SK-N-SH treated with all-trans-retinoic acid at 6 μM for 48 hours (cell line): Measurements from ENCODE around the gene LRRC40.

Experiments used
- ARNTL ChIP-seq: fragments of 450-650 bp; formaldehyde crosslinking; IDR thresholded peaks from 2 replicates; pipeline ENCODE4 v1.5.0; 2020; ENCODE audit warnings: low read depth, mild to moderate bottlenecking, moderate library complexity, borderline replicate concordance
- CREB5 ChIP-seq: fragments of 250-450 bp; sonication (Bioruptor Pico); IDR thresholded peaks from 2 replicates; pipeline ENCODE4 v1.5.1; 2020; ENCODE audit warnings: low read depth, mild to moderate bottlenecking, moderate library complexity
- ESRRG ChIP-seq: fragments of 250-450 bp; sonication (Bioruptor Pico); IDR thresholded peaks from 2 replicates; pipeline ENCODE4 v1.6.1; 2021; ENCODE audit warnings: mild to moderate bottlenecking
- GLIS3 ChIP-seq: fragments of 250-450 bp; sonication (Bioruptor Pico); IDR thresholded peaks from 2 replicates; pipeline ENCODE4 v1.5.0; 2020; ENCODE audit warnings: mild to moderate bottlenecking, moderate library complexity
- RARB ChIP-seq: fragments of 250-450 bp; sonication (Bioruptor Pico); IDR thresholded peaks from 2 replicates; pipeline ENCODE4 v1.8.0; 2021; ENCODE audit warnings: mild to moderate bottlenecking, moderate library complexity
- SNAI2 ChIP-seq: fragments of 250-450 bp; sonication (Bioruptor Pico); IDR thresholded peaks from 2 replicates; pipeline ENCODE4 v1.5.0; 2020; ENCODE audit warnings: mild to moderate bottlenecking, moderate library complexity
- ZFP3 ChIP-seq: fragments of 250-450 bp; sonication (Bioruptor Pico); IDR thresholded peaks from 2 replicates; pipeline ENCODE4 v1.5.0; 2020; ENCODE audit warnings: mild to moderate bottlenecking, moderate library complexity
- ZFP30 ChIP-seq: fragments of 450-650 bp; formaldehyde crosslinking; IDR thresholded peaks from 2 replicates; pipeline ENCODE4 v1.5.0; 2022; ENCODE audit warnings: mild to moderate bottlenecking, moderate library complexity
- ZNF565 ChIP-seq: fragments of 450-650 bp; formaldehyde crosslinking; conservative IDR thresholded peaks from 2 replicates; pipeline ENCODE4 v1.5.0; 2020; ENCODE audit warnings: low read depth, mild to moderate bottlenecking, moderate library complexity
- TF ChIP-seq, protein P1 (sequence below): fragments of 250-450 bp; sonication (Bioruptor Pico); IDR thresholded peaks from 2 replicates; pipeline ENCODE4 v1.8.0; 2021; ENCODE audit warnings: low read depth, mild to moderate bottlenecking, moderate library complexity, borderline replicate concordance

GRCh38 chr1:70168283-70168682, 37.1 kb downstream of the LRRC40 start:
- TF ChIP-seq GLIS3 (CRISPR knock-in tag) (no peak), SNAI2 (CRISPR knock-in tag) (no peak), CREB5 (CRISPR knock-in tag) (no peak), RARB (CRISPR knock-in tag) (no peak), ZFP30 (CRISPR knock-in tag) (no peak), ZNF565 (no peak), ESRRG (CRISPR knock-in tag) (no peak), ARNTL (no peak), ZFP3 (no peak)
- TF ChIP-seq, protein P1, sequence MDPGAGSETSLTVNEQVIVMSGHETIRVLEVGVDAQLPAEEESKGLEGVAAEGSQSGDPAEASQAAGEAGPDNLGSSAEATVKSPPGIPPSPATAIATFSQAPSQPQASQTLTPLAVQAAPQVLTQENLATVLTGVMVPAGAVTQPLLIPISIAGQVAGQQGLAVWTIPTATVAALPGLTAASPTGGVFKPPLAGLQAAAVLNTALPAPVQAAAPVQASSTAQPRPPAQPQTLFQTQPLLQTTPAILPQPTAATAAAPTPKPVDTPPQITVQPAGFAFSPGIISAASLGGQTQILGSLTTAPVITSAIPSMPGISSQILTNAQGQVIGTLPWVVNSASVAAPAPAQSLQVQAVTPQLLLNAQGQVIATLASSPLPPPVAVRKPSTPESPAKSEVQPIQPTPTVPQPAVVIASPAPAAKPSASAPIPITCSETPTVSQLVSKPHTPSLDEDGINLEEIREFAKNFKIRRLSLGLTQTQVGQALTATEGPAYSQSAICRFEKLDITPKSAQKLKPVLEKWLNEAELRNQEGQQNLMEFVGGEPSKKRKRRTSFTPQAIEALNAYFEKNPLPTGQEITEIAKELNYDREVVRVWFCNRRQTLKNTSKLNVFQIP (CRISPR knock-in tag) = no peak
